D721Med (cell line): ENCODE measurements around the gene DLGAP4.

ENCODE experiments used
- DNase-seq: peaks from one replicate; pipeline ENCODE4 v3.0.0; 2011; ENCODE audit warnings: low spot score; ENCODE audit not compliant: insufficient read length
- FAIRE-seq: peaks from 2 replicates; lab custom pipeline; 2011; peaks lifted over from hg19 to GRCh38; lab: Jason Lieb, UNC
- TF ChIP-seq, protein P1 (sequence below): IDR thresholded peaks from 2 replicates; pipeline ENCODE4 v1.5.1; 2012; ENCODE audit warnings: mild to moderate bottlenecking, control low read depth; ENCODE audit not compliant: insufficient read depth; ENCODE audit errors: missing control alignments

Gene DLGAP4

DNA sequence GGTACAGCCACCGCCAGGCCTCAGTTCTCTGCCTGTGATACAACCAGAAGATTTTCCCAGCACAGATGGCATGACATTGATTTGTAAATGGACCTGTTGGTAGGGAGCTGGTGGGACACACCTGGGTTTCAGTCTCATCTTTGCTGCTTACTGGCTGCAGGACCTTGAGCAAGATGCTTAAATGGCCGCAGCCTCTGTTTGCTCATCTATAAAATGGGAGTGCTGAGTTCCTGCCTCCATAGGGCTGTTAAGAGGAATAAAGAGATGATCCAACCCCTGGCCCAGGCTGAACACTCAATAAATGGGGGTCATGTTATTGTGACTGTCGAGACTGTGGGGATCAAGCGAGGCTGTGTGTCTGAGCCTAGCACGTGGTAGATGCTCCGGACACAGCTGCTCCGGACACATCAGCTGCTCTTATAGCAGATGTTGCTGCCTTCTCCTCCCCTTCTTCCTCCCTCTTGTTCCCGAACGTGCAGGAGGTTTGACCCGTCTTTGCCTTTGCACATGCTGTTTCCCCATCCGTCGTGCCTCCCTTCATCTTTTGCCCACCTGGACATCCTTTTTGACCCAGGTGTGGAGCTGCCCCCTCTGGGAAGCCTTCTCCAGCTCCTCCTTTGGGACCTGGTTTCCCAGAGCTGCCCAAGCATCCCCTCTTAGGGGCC lies 29.2 kb downstream of the DLGAP4 start:
- FAIRE-seq (no peak), DNase-seq (no peak)
- TF ChIP-seq, protein P1, sequence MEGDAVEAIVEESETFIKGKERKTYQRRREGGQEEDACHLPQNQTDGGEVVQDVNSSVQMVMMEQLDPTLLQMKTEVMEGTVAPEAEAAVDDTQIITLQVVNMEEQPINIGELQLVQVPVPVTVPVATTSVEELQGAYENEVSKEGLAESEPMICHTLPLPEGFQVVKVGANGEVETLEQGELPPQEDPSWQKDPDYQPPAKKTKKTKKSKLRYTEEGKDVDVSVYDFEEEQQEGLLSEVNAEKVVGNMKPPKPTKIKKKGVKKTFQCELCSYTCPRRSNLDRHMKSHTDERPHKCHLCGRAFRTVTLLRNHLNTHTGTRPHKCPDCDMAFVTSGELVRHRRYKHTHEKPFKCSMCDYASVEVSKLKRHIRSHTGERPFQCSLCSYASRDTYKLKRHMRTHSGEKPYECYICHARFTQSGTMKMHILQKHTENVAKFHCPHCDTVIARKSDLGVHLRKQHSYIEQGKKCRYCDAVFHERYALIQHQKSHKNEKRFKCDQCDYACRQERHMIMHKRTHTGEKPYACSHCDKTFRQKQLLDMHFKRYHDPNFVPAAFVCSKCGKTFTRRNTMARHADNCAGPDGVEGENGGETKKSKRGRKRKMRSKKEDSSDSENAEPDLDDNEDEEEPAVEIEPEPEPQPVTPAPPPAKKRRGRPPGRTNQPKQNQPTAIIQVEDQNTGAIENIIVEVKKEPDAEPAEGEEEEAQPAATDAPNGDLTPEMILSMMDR = no peak

- no peak for FAIRE-seq
- DNase-seq = no peak
- TF ChIP-seq, protein P1 = no peak
Measured at GRCh38 chr20:36336204-36336603, 30.1 kb downstream of the DLGAP4 start.

DNA sequence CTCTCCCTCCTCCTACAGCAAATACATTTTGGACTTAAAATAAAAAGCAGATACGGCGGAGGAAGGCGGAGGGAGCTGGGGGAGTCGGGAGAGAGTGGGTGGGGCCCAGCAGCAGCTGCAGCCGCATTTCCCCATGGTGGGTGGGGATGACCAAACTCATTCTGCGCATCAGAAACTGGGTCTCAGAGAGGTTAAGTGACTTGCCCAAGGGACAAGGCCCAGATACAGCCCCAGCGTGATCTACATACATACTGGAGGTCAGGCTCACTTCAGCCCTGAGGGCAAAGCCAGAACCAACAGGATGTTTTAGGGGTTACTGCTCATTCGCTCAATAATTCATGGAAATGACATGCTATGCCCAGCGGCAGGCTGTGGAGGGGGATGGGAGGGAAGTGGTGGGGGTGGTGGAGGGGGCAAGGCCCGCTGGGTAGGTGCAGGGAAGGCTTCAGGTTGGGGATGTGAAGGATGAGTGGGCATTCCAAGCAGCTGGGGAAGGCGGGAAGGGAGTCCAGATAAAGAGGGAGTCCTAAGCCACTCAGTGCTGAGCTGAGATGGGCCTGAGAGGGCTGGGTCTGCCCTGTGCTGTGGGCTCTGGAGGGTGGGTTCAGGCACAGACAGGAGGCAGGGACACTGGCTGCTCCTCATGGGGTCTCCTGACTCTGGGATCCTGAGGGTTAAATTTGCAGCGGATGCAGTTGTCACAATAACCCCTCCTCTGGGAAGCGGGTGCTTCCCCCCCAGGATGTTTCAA lies 31.0 kb downstream of the DLGAP4 start:
- FAIRE-seq = no peak
- TF ChIP-seq, protein P1 = no peak

GRCh38 chr20:36337886-36338285 lies 31.7 kb downstream of the DLGAP4 start:
- TF ChIP-seq, protein P1 = no peak
- FAIRE-seq (no peak), DNase-seq (no peak)

More for the DNA sequence above, 31.0 kb downstream of the DLGAP4 start:
- DNase-seq = no peak

DNA sequence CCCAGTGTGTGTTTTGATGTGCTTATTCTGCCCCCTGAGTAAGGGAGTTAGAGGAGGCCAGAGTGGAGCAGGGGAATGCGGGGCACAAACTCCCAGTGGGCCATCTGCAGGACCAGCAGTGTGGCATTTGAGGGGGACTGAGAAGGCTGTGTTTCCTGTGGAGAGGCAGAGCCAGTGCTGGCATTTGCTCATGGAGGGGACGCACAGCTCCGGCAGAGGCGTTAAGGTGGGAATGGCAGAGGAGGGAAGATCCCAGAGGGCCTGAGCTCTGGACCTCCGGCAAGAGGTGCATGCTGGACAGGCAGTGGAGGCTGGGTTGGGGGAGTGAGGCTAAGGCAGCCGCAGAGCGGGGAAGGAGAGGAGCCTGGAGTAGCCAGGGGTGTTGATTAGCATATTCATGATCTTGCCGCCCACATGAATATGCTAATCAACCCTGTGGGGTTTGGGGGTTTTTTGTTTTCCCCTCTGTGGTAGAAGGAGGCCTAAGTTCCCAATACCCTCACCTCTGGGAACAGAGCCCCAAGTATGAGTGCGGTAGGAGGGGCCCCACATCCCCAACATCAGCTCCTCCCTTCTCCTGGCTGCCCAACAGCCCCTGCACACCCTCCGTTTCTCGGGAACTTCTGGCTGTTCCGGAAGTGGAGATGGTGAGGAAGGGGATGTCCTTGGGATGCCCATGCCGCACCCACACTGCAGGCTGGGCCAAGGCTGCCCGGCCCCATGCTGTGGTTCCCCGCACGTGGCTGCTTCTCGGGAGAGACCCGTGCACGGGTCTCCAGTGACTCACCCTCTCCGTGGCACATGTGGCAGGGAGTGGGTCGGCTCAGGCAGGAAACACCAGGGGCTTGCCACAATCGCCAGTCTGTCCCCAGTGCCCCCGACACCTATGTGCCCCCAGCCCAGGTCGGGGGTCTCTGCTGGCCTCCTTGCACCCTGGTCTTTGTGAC lies 33.8 kb downstream of the DLGAP4 start:
- no peak for DNase-seq
- no peak for FAIRE-seq
- TF ChIP-seq, protein P1 = no peak

- TF ChIP-seq, protein P1 = no peak
- FAIRE-seq = no peak
Measured at GRCh38 chr20:36340593-36340990, 34.5 kb downstream of the DLGAP4 start.

More at GRCh38 chr20:36340593-36340990, 34.5 kb downstream of the DLGAP4 start:
- no peak for DNase-seq
